HG02798 (cell line): Measurements from ENCODE around the gene ZIC4.

Source experiments
- ATAC-seq: cut with Tn5 transposase; IDR thresholded peaks from one replicate; pipeline ENCODE4 v1.9.1; 2021; ENCODE audit warnings: mild to moderate bottlenecking; ENCODE audit not compliant: unreplicated experiment, poor library complexity

Gene ZIC4

DNA sequence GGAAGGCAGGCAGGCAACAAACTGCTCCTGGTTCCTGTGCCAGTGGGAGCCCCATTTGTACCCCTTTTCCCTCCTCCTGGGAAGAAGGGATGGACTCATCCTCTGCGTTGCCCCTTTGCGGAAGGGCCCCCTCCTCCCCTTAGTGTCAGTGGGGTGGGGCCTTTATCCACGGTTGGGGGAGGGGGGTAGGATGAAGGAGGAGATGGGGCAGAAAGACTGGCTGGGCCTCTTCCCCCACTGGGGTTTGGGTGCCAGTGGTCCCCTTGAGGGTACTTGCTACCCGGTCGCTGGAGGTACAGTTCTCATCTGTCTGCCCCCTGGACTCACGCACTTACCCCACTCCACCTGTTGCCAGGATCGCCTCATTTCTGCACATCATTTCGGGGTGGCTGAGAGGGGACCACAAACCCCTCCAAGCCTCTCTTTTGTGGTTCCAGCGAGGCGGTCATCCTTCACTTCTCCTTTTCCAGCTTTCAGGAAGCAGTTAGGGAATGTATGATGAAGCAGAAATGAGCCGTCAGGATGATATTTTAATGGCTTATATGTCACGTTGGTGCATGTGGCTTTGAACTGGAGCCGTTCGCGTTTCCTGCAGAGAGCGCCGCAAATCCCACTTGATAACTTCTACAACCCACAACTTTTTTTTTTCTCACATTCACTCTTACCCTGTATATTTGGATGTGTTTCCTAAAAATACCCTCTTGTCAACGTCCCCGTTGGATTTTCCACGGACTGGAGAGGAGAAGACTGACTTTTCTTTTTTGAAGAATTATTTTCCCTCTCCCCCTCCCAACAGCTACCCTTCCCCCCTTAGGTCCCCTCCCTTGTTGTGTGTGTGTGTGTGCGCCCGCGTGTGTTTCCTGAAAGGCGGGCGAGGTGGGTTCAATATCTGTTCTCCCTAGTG, at the start of gene ZIC4:
Gene ZIC4, minus strand, starts transcription at position 516 of the 904 bp plus-strand sequence. CDS start 3,746 bp downstream, outside the sequence.
- ATAC-seq: no peak

DNA sequence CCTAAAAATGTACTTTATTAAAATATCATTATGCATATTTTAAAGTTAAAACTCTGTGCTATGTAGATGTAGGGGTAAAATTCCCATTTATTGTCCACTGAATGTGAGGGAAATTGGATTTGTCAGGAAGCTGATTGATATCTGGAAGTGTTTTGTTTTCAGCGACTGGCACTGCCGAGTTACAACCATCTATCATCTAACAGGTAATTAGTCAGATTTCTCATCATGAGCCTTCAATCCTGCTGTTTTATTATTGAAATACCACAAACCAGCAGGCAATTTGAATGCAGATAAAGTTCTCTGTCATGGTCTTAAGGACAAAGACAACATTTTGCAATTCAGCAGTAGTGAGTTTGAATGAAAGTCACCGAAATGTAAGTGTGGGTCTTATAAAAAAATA, 43.3 kb upstream of the ZIC4 start:
- no peak for ATAC-seq

DNA sequence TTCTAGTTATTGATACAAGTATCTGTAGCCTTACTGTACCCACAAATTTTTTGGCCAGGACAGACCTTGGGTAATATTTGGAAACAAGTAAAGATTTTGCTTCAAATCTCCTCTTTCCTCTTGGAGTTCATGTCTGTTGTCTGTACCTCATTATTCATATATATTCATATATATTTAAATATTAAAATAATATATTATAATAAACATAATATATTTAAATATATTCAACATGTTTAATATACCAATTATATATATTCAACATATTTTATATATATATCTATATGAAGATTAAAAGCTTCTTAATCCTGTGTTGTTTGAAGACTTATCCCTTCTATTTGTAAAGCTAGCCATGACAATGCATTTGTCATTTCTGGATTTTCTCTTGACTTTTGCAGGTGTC, 40.9 kb upstream of the ZIC4 start:
- no peak for ATAC-seq

DNA sequence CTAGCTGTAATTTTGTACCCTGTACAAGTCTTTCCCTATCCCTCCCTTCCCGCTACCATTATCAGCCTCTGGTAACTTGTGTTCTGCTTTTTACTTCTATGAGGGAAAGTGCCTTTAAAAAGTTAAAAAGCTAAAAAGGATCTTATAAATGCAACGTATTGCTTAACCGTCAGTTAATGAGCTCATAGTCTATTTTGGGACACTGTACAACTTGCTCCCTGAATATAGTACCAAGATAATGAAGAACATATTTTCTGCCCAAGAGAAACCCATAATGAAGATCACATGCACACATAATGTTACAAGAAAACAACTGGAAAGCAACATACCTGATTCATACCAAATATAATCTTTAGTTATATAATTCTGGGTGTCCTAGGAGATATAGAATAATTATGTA, 25.4 kb upstream of the ZIC4 start:
- no peak for ATAC-seq

DNA sequence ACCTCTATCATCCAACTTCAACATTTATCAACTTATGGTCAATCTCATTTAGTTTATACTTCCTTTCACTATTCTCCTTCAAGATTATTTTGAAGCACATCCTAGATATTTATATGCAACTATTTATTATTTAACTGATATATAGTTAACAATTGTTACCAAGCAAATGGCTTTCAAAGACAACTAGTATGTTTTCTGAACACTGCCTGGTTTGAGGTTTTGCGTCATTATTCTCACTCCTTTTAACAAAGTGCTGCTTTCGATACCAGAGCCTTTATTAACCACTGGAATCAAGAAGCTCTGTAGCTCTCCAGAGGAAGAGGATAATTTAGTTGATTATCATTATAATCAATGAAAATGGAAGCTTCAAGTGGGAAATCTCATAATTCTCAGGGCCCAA, 22.4 kb upstream of the ZIC4 start:
- ATAC-seq: no peak

DNA sequence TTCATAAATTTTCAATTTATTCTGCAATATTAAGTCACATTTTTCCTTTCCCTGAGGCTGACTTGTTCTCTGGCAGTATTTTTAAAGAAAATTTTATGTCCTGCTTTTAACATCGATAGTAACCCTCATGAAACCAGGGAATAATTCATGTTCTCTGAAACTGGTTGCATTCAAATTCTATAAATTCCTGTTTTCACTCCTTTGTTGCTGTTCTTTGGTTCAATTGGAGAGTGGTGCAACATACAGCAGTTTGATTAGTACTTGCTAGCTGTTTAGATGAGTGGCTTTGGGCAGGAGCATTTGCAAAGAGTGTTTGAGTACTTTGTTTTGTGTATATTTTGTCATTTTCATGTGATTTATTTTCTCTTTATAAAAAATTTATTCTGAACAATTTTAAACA, 22.0 kb upstream of the ZIC4 start:
- no peak for ATAC-seq

DNA sequence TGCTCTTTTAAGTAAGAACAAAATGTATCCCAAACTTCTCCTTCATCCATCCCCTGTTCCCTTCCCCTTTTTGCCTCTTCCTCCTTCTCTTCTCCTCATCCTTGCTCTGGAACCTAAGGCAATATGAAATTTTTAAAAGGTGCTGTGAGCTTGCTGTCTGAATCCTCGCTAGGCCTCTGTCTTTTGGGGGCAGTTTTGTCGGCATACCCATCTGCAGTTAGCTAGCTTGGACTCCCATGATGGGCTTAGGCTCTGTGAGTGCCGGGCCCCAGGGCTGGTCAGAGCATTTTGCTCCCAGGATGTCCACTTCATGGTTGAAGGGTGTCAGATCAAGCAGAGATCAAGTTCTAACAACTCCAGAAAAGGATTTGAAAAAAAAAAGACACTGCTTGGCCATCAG, 21.4 kb upstream of the ZIC4 start:
- no peak for ATAC-seq

DNA sequence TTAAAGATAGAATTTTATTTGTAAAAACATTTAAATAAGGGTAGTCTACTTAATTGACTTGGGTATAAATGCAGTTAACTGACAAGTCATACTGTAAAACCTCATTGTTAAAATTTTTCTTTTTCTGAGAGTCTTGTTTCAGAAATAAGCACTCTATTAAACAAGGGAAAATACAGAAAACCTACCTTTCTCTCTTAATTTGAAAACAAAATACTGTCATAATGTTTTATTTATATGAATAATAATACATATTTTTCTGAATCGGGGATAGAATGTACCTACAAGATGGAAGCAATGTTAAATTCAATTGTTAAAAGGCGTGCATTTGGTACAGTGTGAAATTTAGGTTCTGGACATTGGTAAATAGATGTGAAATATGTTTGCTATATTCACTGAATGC, 20.6 kb upstream of the ZIC4 start:
- no peak for ATAC-seq

DNA sequence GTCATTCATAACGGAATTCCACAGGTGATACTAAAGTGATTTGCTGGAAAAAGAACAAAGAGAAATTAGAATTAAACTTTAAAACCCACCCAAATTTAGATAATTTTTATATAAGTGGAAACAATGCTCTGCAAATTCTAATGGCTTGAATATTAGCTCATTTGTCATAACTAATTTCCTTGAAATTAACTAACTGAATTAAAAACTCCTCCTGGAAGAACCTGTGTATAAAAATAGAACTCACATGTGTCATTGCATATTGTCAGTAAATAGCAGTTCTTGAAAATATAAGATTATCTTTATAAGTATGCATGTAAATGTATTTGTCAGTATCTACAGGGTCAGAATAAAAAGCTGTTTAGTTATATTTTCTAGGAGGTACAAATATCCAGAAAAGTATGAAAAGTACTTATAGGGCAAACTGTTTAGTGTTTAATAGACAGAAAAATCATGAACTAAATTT, 19.1 kb upstream of the ZIC4 start:
- ATAC-seq: no peak

DNA sequence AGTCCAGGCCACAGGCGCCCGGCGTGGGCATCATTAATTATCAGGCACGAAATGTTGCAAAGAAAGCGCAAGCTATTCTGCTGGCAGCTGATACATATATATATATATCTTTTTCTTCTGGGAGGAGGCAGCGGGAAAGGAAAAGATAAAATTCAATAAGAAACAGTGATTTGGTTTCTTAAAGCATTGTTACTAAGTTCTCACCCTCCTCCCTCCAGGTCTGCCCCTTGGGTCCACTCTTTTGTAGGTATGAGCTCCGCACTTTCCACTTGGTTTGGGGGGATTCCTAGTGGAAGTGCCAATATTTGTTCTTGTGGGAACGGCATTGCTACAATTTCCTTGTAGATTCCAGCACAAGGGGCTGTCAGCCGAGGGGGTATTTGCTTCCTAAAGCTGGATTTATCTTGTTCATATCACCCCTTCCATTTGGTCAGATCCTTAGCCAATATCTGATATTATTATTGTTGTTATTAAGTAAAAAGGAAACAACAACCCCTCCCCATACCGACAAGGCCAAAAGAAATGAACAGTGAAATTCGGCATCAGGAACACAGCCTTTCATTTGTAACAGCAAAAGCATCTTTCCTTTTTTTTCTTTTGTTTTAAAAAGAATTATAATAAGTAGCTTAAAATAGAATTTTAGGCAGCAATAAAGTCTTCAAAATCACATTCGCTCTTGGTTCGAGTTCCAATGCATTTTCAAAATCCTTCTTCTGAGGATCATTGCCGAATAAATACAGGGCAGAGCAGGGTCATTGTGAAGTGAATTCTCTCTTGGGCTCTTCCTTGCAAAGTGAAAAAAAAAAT, 18.4 kb upstream of the ZIC4 start:
- no peak for ATAC-seq

DNA sequence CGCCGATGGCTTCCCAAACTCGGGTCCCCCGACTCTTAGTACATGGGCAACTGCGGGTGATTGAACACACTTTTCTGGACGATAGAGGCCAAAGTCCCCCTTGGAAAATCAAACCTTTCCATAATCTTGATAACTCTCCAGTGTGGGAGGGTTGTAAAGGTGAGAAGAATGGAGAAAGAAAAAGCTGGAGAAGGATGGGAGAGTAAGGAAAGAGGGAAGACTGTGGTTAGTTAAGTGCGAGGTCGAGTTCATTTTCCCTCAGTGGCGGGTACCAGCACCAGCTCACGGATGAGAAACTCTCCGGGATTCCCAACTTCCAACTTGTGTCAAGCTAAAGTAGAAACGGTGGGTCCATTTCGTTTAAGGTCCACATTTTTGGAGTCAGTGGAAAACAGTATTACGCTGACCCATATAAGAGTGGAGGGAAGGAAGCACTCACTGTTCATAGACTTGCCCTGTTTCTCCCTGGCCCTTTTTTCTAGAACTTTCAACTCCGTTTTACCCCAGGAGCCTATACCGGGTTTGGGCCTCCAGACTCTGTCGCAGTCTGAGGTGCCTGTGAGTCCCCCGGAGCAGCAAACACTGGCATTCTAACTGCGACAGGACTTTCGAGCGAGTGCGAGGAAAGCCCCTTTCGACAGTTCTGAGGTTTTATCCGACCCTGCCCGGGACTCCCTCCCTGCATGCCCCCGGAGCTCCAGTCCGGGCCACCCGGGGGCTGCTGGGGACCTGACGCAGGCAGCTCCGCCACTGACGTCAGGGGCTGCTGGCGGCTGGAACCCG, 17.6 kb upstream of the ZIC4 start:
- no peak for ATAC-seq

DNA sequence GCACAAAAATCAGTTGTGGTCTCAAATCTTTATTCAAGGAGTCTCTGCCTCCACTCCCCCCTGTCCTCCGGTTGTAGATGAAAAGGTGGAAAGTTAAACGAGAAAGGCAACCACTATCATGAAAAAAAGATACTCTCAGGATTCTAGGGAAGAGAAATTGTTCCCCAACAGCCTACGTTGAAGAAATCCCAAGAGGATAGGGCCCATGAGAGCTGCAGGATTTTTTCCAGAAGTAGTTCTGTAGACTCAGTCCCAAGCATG, 17.1 kb upstream of the ZIC4 start:
- no peak for ATAC-seq

DNA sequence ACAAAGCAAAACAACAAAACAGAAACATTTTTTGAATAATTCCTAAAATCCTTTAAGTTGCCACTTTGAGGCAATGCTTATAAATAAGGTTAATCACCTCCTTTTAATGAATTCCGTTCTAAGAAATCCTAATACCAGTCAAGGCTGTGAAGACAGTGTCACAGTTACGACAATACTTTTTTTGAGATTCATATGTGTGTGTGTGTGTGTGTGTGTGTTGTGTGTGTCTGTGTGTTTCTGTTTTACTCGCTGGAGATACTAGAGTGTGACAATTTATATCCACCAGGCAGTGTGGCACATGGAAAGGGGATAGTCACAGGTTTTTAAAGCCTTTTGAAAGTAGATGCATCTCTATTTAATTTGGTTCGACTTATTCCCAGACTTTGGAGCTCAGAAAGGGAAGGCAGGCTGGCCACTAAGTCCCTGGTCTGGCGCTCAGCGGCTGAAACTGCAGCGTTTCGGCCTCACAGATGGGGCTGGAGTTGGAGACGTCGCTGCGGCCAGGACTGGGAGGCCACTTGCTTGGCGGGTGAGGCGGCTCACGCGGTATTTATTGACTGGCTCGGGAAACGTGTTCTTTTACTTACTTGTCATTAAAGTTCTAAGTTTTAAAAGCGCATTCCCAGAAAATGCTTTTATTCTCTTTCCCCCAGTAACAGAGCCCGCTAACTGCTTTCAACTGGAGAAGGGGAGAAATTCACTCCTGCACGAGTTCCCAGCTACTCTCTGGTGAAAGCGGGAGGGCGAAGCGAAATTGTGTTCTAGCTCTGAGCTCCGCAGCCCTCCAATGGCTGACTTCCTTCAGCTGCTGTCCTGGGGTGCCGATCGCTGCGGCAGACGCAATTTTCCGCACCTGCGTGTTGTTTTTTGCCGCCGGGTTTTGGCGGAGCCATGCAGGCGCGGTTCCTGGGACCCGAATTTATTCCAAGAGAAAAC, 16.5 kb upstream of the ZIC4 start:
- ATAC-seq: no peak

DNA sequence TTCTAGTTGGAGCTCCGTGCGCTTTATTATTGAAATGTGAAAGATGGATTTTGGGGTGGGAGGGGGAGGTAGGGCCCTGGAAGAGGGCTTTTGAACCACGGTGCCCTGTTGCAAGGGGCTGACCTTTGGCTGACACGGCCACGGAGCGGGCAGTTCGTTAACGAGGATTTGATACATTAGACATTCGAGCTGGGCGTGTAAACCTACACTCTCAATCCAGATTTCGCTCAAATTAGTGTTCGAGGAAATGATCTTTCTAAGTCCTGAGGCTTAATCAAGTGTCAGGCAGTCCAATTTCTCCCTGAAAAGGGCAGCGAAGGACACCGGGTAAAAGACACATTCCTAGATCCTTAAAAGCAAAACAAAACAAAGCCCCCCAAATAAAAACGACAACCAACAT, 15.9 kb upstream of the ZIC4 start:
- ATAC-seq: no peak

DNA sequence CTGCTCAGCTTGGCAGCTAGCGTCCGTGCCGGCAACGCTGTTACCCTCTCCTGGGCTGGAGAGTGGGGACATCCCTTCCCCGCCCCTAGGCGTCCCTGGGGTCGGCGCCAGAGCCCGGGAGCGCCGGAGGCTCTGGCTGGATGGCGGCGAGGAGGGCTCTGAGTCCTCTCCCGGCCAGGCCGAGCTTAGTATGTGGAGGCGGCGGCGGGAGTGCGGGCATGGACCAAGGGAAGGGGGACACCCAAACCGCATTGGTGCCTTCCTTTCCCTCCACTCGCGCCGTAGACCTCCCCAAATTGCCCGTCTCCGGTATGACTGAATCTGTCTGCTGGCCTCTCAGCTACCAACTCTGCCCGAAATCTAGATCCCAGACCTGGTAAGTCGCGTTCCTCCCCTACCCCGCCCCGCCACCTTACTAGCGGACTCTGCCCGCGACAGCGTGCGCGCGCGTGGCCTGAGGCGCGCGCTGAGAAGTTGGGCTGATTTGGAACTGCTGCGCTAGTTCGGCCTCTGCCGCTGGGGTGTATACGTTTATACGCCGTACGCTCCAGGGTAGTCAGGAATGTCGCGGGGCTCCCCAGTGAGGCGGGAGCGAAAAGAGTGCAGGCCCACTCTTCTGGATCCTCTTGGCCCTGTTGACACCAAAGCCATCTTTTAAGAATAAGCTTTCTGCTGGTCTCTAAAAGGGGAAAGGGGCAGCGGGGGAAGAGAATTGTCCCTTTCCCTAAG, 15.0 kb upstream of the ZIC4 start:
- ATAC-seq: no peak

DNA sequence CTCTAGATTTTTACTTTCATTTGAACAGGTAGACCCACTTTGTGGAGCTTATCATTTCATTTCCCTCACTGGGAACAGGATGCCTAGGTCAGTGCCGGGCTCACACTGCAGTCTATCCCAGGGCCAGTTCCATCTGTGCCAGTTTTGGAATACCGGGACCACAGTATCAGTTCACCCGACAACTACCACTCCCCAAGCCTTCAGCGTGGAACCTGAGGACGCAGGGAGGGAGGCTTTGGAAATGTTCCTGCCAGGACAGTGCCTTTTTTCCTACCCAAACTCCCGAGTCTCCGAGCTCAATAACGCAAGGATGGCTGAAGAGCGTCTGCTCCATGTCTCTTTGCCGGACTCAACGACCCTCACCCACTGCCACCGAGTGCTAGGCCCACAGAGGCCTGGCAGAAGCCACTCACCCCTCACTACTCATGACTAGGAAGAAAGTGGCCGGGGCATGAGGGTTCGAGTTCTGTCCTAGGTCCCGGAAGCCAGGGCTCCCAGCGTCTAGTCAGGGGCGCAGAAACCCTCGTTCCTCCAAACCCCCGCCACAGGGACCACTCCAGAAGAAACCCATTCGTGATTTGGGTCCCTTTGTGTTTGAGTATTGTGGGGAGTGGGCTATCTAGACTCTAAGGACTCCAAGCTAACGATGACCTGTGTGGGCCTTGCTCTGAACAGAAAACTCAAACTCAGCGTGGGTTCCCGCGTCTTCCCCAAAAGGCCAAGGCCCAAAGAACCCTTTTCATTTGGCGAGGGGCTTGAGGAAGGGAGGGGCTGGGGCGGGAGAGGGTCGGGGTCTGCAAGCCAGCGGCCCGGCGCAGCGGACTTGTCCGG, 14.2 kb upstream of the ZIC4 start:
- no peak for ATAC-seq

DNA sequence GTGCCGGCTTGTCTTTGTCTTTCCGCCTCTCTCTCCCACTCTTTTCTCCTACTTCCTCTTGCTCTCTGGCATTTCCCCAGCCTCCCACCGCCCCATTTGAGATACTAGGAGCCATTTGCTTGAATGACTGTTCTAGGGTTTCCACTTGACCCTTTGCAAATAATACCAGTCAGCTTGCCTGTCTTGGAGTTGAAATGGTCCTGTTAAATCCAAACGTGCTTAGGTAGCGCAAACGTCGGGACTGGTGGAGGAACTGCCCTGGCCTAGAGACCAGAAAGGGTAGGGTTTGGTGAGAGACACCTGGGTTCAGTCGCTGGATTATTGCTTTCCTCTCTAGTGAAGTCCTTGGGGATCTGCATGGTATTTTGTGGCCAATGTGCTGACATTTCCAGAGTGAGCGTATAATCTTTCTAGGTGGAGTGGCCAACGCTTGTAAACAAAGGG, 13.5 kb upstream of the ZIC4 start:
- no peak for ATAC-seq
